A673 (cell line): Measurements from ENCODE around the gene FBXL7. TPM values are rescaled to one million over a fixed set of nuclear protein-coding genes. Genes with fewer than 3 reads are reported as not detected.

Experiments used
- BruUV-seq: library from RNA; stranded (reverse); fragments of 400-500 nt; replicated peaks from 2 replicates; lab custom pipeline; 2021; lab: Mats Ljungman, UMichigan
- CTCF ChIA-PET: fragments of 300-600 bp; sonication (Branson Sonifier 250); formaldehyde crosslinking; loops from one replicate; lab custom pipeline; 2022; ENCODE audit warnings: antibody characterized with exemption; lab: Charles Lee
- POLR2A ChIA-PET: fragments of 300-600 bp; sonication (Branson Sonifier 250); formaldehyde crosslinking; loops from one replicate; lab custom pipeline; 2022; ENCODE audit warnings: antibody characterized with exemption; ENCODE audit not compliant: low non-redundant PET; lab: Charles Lee
- DNase-seq: peaks from one replicate; pipeline ENCODE4 v3.0.0-alpha.2; 2015; ENCODE audit warnings: low spot score
- H3K27ac ChIP-seq: fragments of 200-600 bp; sonication (generic); 2 replicates; pipeline ENCODE4 v1.5.1; 2016; ENCODE audit warnings: mixed run types, low read depth, mild to moderate bottlenecking, mixed read lengths, antibody characterized with exemption, low read length; ENCODE audit not compliant: poor library complexity, severe bottlenecking
- H3K27me3 ChIP-seq: fragments of 200-600 bp; sonication (generic); replicated peaks from 2 replicates; pipeline ENCODE4 v1.6.1; 2017; ENCODE audit warnings: mixed run types, low read depth, mild to moderate bottlenecking, mixed read lengths, antibody characterized with exemption, low read length; ENCODE audit not compliant: insufficient read depth, poor library complexity
- H3K36me3 ChIP-seq: fragments of 200-600 bp; sonication (generic); 2 replicates; pipeline ENCODE4 v1.6.1; 2016; ENCODE audit warnings: mixed run types, mild to moderate bottlenecking, mixed read lengths, antibody characterized with exemption, low read length; ENCODE audit not compliant: insufficient read depth, poor library complexity, severe bottlenecking
- H3K4me1 ChIP-seq: fragments of 200-600 bp; sonication (generic); 2 replicates; pipeline ENCODE4 v1.6.1; 2017; ENCODE audit warnings: mixed run types, mild to moderate bottlenecking, mixed read lengths, antibody characterized with exemption, low read length; ENCODE audit not compliant: insufficient read depth, poor library complexity, severe bottlenecking
- H3K4me3 ChIP-seq: fragments of 200-600 bp; sonication (generic); 2 replicates; pipeline ENCODE4 v1.5.1; 2016; ENCODE audit warnings: low read depth, mixed run types, mild to moderate bottlenecking, mixed read lengths, low read length; ENCODE audit not compliant: poor library complexity, severe bottlenecking
- H3K9me3 ChIP-seq: fragments of 200-600 bp; sonication (generic); 2 replicates; pipeline ENCODE4 v1.6.1; 2016; ENCODE audit warnings: mixed run types, low read depth, mild to moderate bottlenecking, mixed read lengths, antibody characterized with exemption, low read length; ENCODE audit not compliant: poor library complexity, severe bottlenecking
- CTCF ChIP-seq: fragments of 300-800, 200-600 bp; sonication (generic); conservative IDR thresholded peaks from 2 replicates; pipeline ENCODE4 v1.5.1; 2017; ENCODE audit warnings: low read depth, mild to moderate bottlenecking, antibody characterized with exemption, low read length, moderate library complexity, mixed read lengths
- EZH2 ChIP-seq: fragments of 200-600 bp; sonication (generic); IDR thresholded peaks from 2 replicates; pipeline ENCODE4 v1.6.1; 2017; ENCODE audit warnings: borderline replicate concordance, low read depth, mild to moderate bottlenecking, mixed read lengths, antibody characterized with exemption, low read length; ENCODE audit not compliant: poor library complexity, severe bottlenecking
- intact Hi-C: fragments of 100-400 bp; cut with micrococcal nuclease; formaldehyde crosslinking; loops from one replicate; pipeline ENCODE4 v1.10.0; 2022; ENCODE audit not compliant: unreplicated experiment
- total RNA-seq: library from RNA; stranded (reverse); gene quantifications from 2 replicates; pipeline ENCODE4 v1.2.3, GENCODE V29; 2021

Gene FBXL7
- total RNA-seq, 1 experiment from 2014 or later: 5.9 TPM

DNA sequence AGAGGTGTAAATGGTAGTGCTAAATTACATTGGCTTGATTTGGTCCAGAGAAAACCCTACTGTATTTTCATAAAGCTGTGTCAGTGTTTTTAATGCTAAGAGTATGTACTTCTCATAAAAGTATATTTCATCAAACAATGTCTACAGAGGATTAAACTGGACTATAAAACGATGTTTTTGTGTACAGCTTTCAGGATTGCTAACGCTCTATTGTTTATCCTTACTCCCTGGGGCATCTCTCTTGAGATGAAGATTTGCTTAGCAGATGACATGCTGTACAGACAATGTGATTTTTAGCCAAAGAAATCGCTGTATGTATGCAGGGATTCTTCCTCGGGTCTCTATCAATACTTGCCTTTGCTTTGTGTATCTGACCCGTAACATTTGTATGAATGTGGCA is 216.0 kb downstream of the FBXL7 start:
- Histone ChIP-seq H3K36me3 (no peaks in the 10 kb centered on the region), H3K27me3 (no peaks in the 10 kb centered on the region), H3K4me1 (no peaks in the 10 kb centered on the region), H3K4me3 (no peak overlapping the region), H3K9me3 (no peaks in the 10 kb centered on the region), H3K27ac (no peak overlapping the region)
- POLR2A ChIA-PET: no interaction called here
- no peak for TF ChIP-seq EZH2
- no peak for TF ChIP-seq CTCF
- no TSS peak for BruUV-seq
- CTCF ChIA-PET: no interaction called here
- no peak for DNase-seq
- intact Hi-C loops: no loop called here

- H3K36me3 ChIP-seq: no peaks in the 10 kb centered on the region
- intact Hi-C loops: no loop called here
- H3K4me3 ChIP-seq: no peak overlapping the region
- ChIA-PET CTCF (no interaction called here), POLR2A (no interaction called here)
- BruUV-seq: no TSS peak
- DNase-seq: no peak
- no peak overlapping the region for H3K27ac ChIP-seq
- TF ChIP-seq EZH2: no peak
- no peak for TF ChIP-seq CTCF
- no peaks in the 10 kb centered on the region for H3K4me1 ChIP-seq
- H3K9me3 ChIP-seq: no peaks in the 10 kb centered on the region
- no peaks in the 10 kb centered on the region for H3K27me3 ChIP-seq
These were observed 217.0 kb downstream of the FBXL7 start for GRCh38 chr5:15717001-15717400.

GRCh38 chr5:15718421-15719179 is 218.6 kb downstream of the FBXL7 start:
- Histone ChIP-seq H3K27ac (no peak overlapping the region), H3K36me3 (no peaks in the 10 kb centered on the region), H3K4me3 (no peak overlapping the region), H3K4me1 (no peaks in the 10 kb centered on the region), H3K27me3 (no peaks in the 10 kb centered on the region), H3K9me3 (no peaks in the 10 kb centered on the region)
- intact Hi-C loops: no loop called here
- no peak for DNase-seq
- no peak for TF ChIP-seq CTCF
- no peak for TF ChIP-seq EZH2
- ChIA-PET CTCF (no interaction called here), POLR2A (no interaction called here)
- BruUV-seq: no TSS peak
